ENCODE data around the gene PRELID3B. TPM values are rescaled to one million over a fixed set of nuclear protein-coding genes. Genes with fewer than 3 reads are reported as not detected.

The PRELID3B gene
- total RNA-seq, 1 donor from 2014 or later, result 38.6 TPM

- Histone ChIP-seq H3K36me3 (ENCODE audit: control insufficient read depth in 3 of 3, insufficient read depth in 3 of 3, low read length in 3 of 3) (no peaks in the 10 kb centered on the region), H3K4me3 (ENCODE audit: low read length in 3 of 3) (no peak overlapping the region), H3K27ac (ENCODE audit: low read depth, low read length) (no peak overlapping the region), H3K9ac (ENCODE audit: low read depth in 1 of 3, low read length in 3 of 3) (no peak overlapping the region), H3K4me1 (ENCODE audit: control insufficient read depth in 3 of 3, insufficient read depth in 3 of 3, low read length in 3 of 3) (no peaks in the 10 kb centered on the region), H3K9me3 (ENCODE audit: control insufficient read depth in 3 of 3, low read length in 3 of 3) (no peaks in the 10 kb centered on the region), H3K27me3 (ENCODE audit: control insufficient read depth in 3 of 3, insufficient read depth in 3 of 3, low read length in 3 of 3) (peaks cover 5 to 10% (median 6%) of the 10 kb centered on the region in 3 donors)
Measured at GRCh38 chr20:59075934-59076508, 33.4 kb upstream of the PRELID3B start.

DNA sequence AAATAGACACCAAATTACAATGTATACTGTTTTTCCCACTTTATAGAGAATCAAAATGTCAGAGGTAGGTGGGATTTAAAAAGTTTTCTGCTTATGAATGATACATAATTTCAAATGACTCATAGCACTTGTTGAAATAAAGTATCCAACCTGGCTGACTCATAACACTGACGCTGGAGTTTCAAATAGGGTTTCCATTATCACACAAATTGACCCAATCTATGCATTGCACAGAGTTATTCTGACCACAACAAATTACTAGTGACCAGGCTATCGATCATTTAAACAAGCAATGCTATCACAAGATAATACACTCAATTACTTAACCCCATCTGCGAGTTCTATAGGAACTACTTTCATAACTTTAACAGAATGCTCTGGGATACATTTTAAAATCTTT, 31.9 kb upstream of the PRELID3B start:
- peaks cover 5 to 12% (median 6%) of the 10 kb centered on the region in 3 donors for H3K27me3 ChIP-seq (ENCODE audit: control insufficient read depth in 3 of 3, insufficient read depth in 3 of 3, low read length in 3 of 3)
- no peak overlapping the region for H3K9ac ChIP-seq (ENCODE audit: low read depth in 1 of 3, low read length in 3 of 3)
- no peak overlapping the region for H3K27ac ChIP-seq (ENCODE audit: low read depth, low read length)
- H3K4me1 ChIP-seq (ENCODE audit: control insufficient read depth in 3 of 3, insufficient read depth in 3 of 3, low read length in 3 of 3), result no peaks in the 10 kb centered on the region
- H3K4me3 ChIP-seq (ENCODE audit: low read length in 3 of 3), result no peak overlapping the region
- H3K36me3 ChIP-seq (ENCODE audit: control insufficient read depth in 3 of 3, insufficient read depth in 3 of 3, low read length in 3 of 3), result no peaks in the 10 kb centered on the region
- H3K9me3 ChIP-seq (ENCODE audit: control insufficient read depth in 3 of 3, low read length in 3 of 3), result no peaks in the 10 kb centered on the region

DNA sequence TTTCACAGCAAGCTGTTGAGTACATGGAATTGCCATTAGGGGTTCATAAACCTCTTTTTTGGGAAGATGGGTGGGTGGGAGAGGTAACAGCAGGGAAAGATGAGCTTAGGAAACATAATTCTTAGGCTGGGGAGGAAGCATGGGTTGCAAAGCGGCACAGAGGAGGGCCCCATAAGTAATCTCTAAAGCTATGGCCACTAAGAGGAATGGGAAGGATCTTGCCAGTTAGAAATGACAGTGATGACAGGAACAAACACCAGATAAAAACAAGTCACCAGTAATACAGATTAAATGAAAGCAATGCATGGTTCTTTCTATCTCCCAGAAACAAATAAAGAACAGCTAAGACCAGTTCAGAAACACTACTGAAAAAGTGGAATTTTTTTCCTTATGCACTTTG, 31.0 kb upstream of the PRELID3B start:
- Histone ChIP-seq H3K4me1 (ENCODE audit: control insufficient read depth in 3 of 3, insufficient read depth in 3 of 3, low read length in 3 of 3) (no peaks in the 10 kb centered on the region), H3K4me3 (ENCODE audit: low read length in 3 of 3) (no peak overlapping the region), H3K27ac (ENCODE audit: low read depth, low read length) (no peak overlapping the region), H3K9ac (ENCODE audit: low read depth in 1 of 3, low read length in 3 of 3) (no peak overlapping the region), H3K27me3 (ENCODE audit: control insufficient read depth in 3 of 3, insufficient read depth in 3 of 3, low read length in 3 of 3) (peaks cover 5 to 12% (median 6%) of the 10 kb centered on the region in 3 donors), H3K36me3 (ENCODE audit: control insufficient read depth in 3 of 3, insufficient read depth in 3 of 3, low read length in 3 of 3) (no peaks in the 10 kb centered on the region), H3K9me3 (ENCODE audit: control insufficient read depth in 3 of 3, low read length in 3 of 3) (no peaks in the 10 kb centered on the region)

DNA sequence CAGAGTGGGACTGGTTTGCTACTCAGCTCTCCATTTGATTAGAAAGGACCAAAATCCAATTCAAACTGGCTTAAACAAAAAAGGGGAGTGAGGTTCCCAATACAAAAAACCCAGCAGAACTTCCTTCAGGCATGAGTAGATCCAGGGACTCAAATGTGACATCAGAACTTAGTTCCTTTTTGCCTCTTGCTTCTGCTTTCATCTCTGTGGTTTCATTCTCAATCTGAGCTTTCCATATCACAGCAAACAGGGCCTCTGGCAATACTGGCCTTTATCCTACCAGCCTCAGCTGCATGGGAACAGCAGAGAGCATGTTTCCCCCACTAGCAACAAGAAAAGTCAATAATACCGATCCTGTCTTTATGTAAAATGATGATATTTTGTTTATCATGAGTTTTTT, 28.6 kb upstream of the PRELID3B start:
- Histone ChIP-seq H3K36me3 (ENCODE audit: control insufficient read depth in 3 of 3, insufficient read depth in 3 of 3, low read length in 3 of 3) (no peaks in the 10 kb centered on the region), H3K27me3 (ENCODE audit: control insufficient read depth in 3 of 3, insufficient read depth in 3 of 3, low read length in 3 of 3) (peaks cover 5 to 8% (median 6%) of the 10 kb centered on the region in 3 donors), H3K9me3 (ENCODE audit: control insufficient read depth in 3 of 3, low read length in 3 of 3) (no peaks in the 10 kb centered on the region), H3K4me1 (ENCODE audit: control insufficient read depth in 3 of 3, insufficient read depth in 3 of 3, low read length in 3 of 3) (no peaks in the 10 kb centered on the region), H3K27ac (ENCODE audit: low read depth, low read length) (no peak overlapping the region), H3K4me3 (ENCODE audit: low read length in 3 of 3) (no peak overlapping the region), H3K9ac (ENCODE audit: low read depth in 1 of 3, low read length in 3 of 3) (no peak overlapping the region)

DNA sequence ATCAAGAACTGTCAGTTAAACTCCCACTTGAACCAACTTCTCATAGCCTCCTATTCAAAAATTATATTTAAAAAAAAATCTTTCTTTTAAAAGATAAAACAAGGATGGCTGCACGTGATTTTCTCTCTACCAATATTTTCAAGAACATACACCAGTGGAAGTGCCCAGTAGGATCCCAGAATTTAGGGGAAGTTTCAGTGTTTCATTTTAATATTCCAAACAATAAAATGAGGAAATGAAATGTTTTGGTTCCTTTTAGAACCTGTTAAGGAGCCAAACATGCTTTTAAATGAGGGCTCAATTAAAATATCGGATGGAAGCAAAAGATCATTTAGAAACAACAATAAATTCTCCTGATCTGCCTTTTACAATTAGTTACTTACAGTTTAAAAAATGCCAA, 26.4 kb upstream of the PRELID3B start:
- Histone ChIP-seq H3K27ac (ENCODE audit: low read depth, low read length) (no peak overlapping the region), H3K9me3 (ENCODE audit: control insufficient read depth in 3 of 3, low read length in 3 of 3) (no peaks in the 10 kb centered on the region), H3K27me3 (ENCODE audit: control insufficient read depth in 3 of 3, insufficient read depth in 3 of 3, low read length in 3 of 3) (peaks cover 0 to 3% (median 0%) of the 10 kb centered on the region in 3 donors), H3K36me3 (ENCODE audit: control insufficient read depth in 3 of 3, insufficient read depth in 3 of 3, low read length in 3 of 3) (no peaks in the 10 kb centered on the region), H3K4me3 (ENCODE audit: low read length in 3 of 3) (no peak overlapping the region), H3K9ac (ENCODE audit: low read depth in 1 of 3, low read length in 3 of 3) (no peak overlapping the region), H3K4me1 (ENCODE audit: control insufficient read depth in 3 of 3, insufficient read depth in 3 of 3, low read length in 3 of 3) (no peaks in the 10 kb centered on the region)

- Histone ChIP-seq H3K27ac (ENCODE audit: low read depth, low read length) (no peak overlapping the region), H3K27me3 (ENCODE audit: control insufficient read depth in 3 of 3, insufficient read depth in 3 of 3, low read length in 3 of 3) (peaks cover 0 to 3% (median 0%) of the 10 kb centered on the region in 3 donors), H3K9ac (ENCODE audit: low read depth in 1 of 3, low read length in 3 of 3) (no peak overlapping the region), H3K36me3 (ENCODE audit: control insufficient read depth in 3 of 3, insufficient read depth in 3 of 3, low read length in 3 of 3) (no peaks in the 10 kb centered on the region), H3K4me3 (ENCODE audit: low read length in 3 of 3) (no peak overlapping the region), H3K9me3 (ENCODE audit: control insufficient read depth in 3 of 3, low read length in 3 of 3) (no peaks in the 10 kb centered on the region), H3K4me1 (ENCODE audit: control insufficient read depth in 3 of 3, insufficient read depth in 3 of 3, low read length in 3 of 3) (no peaks in the 10 kb centered on the region)
Measured at GRCh38 chr20:59068534-59068933, 25.9 kb upstream of the PRELID3B start.

DNA sequence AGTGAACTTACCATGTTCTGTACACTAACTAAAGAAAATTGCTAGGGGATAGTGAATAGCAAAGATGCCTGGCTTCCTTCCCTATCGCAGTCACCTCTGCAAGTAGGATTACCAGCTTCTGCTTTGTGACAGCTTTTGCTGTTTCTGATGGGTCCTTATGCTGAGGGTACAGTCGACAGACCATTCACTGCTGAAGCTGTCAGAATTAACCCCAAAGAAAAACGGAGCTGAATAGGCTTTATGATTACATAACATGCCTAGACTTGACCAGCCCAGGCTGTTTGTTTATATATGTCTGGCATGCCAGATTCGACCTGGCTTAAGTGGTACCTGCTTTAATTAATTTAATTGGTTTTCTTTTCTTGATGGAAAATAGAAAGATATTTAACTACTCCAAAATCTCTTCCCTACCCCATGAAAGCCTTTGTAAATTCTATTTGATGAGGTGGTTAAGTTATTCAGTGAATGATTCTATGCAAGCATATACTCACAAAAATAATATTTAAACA, 21.7 kb upstream of the PRELID3B start:
- no peak overlapping the region for H3K27ac ChIP-seq (ENCODE audit: low read depth, low read length)
- H3K4me3 ChIP-seq (ENCODE audit: low read length in 3 of 3), result no peak overlapping the region
- no peak overlapping the region for H3K9ac ChIP-seq (ENCODE audit: low read depth in 1 of 3, low read length in 3 of 3)
- no peaks in the 10 kb centered on the region for H3K36me3 ChIP-seq (ENCODE audit: control insufficient read depth in 3 of 3, insufficient read depth in 3 of 3, low read length in 3 of 3)
- no peaks in the 10 kb centered on the region for H3K4me1 ChIP-seq (ENCODE audit: control insufficient read depth in 3 of 3, insufficient read depth in 3 of 3, low read length in 3 of 3)
- no peaks in the 10 kb centered on the region for H3K27me3 ChIP-seq (ENCODE audit: control insufficient read depth in 3 of 3, insufficient read depth in 3 of 3, low read length in 3 of 3)
- no peaks in the 10 kb centered on the region for H3K9me3 ChIP-seq (ENCODE audit: control insufficient read depth in 3 of 3, low read length in 3 of 3)

DNA sequence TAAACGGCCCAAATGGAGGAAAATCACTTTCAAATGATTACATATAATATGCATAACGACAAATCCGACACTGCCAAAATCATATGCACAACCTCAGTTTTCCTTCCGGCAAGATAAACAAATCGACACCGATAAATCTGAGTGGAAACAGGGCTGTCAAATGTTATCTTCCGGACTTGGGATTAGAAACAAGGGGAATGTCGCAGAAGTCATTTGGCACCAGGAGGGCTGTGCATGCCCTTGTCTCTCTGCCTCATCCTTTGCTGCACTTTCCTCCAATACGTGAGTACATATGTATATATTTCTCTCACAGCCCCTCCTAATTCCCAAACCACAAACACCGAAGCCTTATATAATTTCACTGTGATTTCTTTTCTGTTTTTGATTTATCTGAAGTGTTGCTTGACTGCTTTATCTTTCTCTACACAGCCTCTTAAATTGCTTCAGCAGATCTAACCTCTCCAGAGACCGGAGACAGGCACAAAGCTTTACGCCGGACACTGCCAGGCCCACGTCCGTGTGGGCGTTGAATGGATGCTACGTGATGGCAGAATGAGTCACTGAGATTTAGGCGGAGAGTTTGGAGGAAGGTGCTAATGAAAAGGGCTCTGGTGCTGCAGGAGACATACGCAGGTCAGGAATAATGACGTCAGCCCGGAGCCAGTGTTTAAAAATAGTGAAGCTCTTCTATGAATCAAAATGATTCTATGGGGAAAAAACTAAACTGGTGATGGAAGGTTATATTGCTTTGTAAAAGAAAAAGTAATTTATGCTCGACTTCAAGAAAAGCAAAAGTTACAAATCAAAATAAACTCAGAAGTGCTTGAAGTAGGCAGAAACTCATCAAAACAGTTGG, 21.0 kb upstream of the PRELID3B start:
- H3K36me3 ChIP-seq (ENCODE audit: control insufficient read depth in 3 of 3, insufficient read depth in 3 of 3, low read length in 3 of 3), result no peaks in the 10 kb centered on the region
- no peaks in the 10 kb centered on the region for H3K27me3 ChIP-seq (ENCODE audit: control insufficient read depth in 3 of 3, insufficient read depth in 3 of 3, low read length in 3 of 3)
- H3K9ac ChIP-seq (ENCODE audit: low read depth in 1 of 3, low read length in 3 of 3), result peak overlapping the region in 1 of 3 donors; percentile 42
- H3K4me1 ChIP-seq (ENCODE audit: control insufficient read depth in 3 of 3, insufficient read depth in 3 of 3, low read length in 3 of 3), result no peaks in the 10 kb centered on the region
- H3K27ac ChIP-seq (ENCODE audit: low read depth, low read length), result no peak overlapping the region
- H3K4me3 ChIP-seq (ENCODE audit: low read length in 3 of 3), result no peak overlapping the region
- no peaks in the 10 kb centered on the region for H3K9me3 ChIP-seq (ENCODE audit: control insufficient read depth in 3 of 3, low read length in 3 of 3)

GRCh38 chr20:59062081-59062480, 19.5 kb upstream of the PRELID3B start:
- no peaks in the 10 kb centered on the region for H3K9me3 ChIP-seq (ENCODE audit: control insufficient read depth in 3 of 3, low read length in 3 of 3)

DNA sequence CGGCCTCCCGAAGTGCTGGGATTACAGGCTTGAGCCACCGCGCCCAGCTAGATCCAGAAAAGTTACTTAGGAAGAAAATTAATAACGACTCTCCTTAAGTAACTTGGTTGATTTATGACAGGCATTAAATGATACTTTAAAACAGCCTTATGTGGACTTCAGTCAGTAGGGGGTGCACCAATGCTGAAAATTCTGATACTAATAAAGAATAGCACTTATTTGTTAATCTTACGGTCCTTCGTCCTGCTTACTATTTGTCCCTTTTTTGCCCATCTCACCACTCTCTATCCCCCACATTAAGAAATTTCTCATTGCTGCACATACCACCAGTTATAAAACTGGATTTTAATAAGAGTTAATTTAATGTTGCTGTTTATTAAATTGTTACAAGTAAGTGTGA, 12.7 kb upstream of the PRELID3B start:
- Histone ChIP-seq H3K9ac (ENCODE audit: low read depth in 1 of 3, low read length in 3 of 3) (no peak overlapping the region), H3K36me3 (ENCODE audit: control insufficient read depth in 3 of 3, insufficient read depth in 3 of 3, low read length in 3 of 3) (no peaks in the 10 kb centered on the region), H3K27me3 (ENCODE audit: control insufficient read depth in 3 of 3, insufficient read depth in 3 of 3, low read length in 3 of 3) (no peaks in the 10 kb centered on the region), H3K27ac (ENCODE audit: low read depth, low read length) (no peak overlapping the region), H3K9me3 (ENCODE audit: control insufficient read depth in 3 of 3, low read length in 3 of 3) (no peaks in the 10 kb centered on the region), H3K4me3 (ENCODE audit: low read length in 3 of 3) (no peak overlapping the region), H3K4me1 (ENCODE audit: control insufficient read depth in 3 of 3, insufficient read depth in 3 of 3, low read length in 3 of 3) (no peaks in the 10 kb centered on the region)

More at GRCh38 chr20:59062081-59062480, 19.5 kb upstream of the PRELID3B start:
- no peak overlapping the region for H3K4me3 ChIP-seq (ENCODE audit: low read length in 3 of 3)
- H3K27me3 ChIP-seq (ENCODE audit: control insufficient read depth in 3 of 3, insufficient read depth in 3 of 3, low read length in 3 of 3), result no peaks in the 10 kb centered on the region
- no peak overlapping the region for H3K9ac ChIP-seq (ENCODE audit: low read depth in 1 of 3, low read length in 3 of 3)
- no peaks in the 10 kb centered on the region for H3K4me1 ChIP-seq (ENCODE audit: control insufficient read depth in 3 of 3, insufficient read depth in 3 of 3, low read length in 3 of 3)
- H3K27ac ChIP-seq (ENCODE audit: low read depth, low read length), result no peak overlapping the region
- H3K36me3 ChIP-seq (ENCODE audit: control insufficient read depth in 3 of 3, insufficient read depth in 3 of 3, low read length in 3 of 3), result no peaks in the 10 kb centered on the region

All from skeletal muscle tissue (tissue), 4 donors.